NCI-H748 treated with DMSO at 0.1 percent for 48 hours (cell line): ENCODE data around the gene KIF6.

Source experiments
- DNase-seq: peaks from one replicate; lab custom pipeline; 2025; lab: John Stamatoyannopoulos, UW

KIF6 gene

DNA sequence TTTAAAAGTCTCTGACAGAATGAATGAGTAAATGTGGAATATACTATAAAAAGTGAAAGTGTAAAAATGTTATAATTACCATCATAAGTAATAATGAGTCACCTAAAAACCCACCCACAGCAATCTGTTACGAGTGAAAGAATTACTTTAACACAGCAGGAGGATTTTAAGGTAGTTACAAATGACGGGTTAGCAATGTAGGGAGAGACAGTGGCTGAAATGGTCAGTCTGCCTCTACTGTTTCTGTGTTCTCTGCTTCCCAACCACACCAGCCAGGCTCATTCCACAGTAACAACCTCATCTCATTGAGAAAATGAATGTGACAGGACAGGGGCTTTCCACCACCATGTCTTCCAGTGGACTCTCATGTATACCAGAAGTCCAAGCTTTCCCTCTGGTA is 278.3 kb downstream of the KIF6 start:
- DNase-seq: no peak

DNA sequence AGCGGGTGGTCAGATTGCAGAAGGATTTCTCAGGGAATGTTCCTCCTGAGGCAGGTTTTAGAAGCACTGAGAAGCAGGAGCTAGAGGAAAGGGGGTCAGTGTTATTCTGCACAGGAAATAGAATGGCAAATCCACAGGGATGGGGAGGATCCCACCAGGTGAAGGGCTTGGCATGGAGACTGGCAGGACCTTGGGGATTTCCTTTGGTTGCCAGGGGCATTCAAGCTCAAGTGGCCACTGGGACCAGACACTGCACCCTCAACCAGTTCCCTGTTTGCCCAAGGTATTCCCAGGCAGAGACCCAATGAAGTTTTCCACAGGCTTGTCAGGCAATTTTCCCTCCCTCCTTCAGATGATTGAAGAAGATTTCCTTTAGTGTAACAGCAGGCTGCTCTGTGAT is 279.5 kb downstream of the KIF6 start:
- no peak for DNase-seq

DNA sequence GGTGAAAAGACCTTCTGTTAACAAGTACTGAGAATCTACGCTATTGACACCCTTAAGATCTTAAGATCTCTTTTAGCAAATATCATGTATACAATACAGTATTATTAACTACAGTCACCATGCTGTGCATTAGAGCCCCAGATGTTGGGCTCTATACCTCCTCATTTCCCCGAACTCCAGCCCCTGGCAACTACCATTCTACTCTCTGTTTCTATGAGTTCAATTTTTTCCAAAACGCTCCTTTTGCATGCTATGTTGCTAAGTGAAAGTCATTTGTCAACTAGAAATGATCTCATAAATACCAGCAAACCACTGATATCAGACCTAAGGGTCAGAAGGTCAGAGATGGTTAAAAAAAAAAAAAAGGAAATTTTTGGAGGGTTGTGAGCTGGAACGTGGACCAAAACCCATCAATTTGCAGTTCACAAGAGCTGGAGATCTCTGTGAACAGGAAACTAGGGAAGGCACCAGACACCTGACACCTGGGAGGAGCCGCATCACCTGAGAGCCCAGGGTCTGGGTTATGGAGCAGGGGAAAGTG is 280.7 kb downstream of the KIF6 start:
- no peak for DNase-seq

DNA sequence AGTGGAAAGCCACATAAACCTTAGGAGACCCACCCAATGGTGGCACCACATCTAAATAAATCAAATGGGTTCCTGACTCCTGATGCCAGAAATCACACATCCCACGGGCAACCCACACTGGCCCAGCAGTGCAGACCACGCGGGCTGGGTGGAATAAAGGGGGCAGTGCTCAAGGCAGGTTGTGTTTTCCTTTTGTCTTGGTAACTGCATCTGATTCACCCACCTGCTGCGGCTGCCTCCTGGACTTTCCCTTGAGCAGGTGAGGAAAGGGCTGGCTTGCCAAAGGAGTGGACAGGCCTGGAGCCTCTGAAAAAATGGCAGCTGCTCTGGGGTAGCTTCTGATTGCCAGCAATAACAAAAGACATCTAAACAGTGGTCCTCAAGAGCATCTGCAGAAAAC is 283.2 kb downstream of the KIF6 start:
- no peak for DNase-seq

DNA sequence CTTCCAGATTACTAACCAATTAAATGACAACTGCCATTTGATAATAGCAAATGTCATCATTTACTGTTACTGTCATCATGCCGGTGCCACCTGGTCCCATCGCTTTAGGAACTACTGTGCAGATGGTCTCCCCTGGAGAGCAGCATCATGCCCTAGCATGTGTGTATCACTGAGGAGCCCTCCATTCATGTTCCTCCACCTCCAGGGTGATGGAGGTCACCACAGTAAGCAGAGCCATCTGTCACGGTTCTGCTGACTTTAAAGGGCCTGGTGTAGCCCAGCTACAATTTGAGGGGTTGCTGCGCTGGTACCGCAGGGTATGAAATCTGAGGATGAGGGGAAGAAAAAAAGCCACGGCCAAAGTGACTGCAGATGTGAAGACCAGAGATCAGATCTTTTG is 283.9 kb downstream of the KIF6 start:
- DNase-seq: no peak

DNA sequence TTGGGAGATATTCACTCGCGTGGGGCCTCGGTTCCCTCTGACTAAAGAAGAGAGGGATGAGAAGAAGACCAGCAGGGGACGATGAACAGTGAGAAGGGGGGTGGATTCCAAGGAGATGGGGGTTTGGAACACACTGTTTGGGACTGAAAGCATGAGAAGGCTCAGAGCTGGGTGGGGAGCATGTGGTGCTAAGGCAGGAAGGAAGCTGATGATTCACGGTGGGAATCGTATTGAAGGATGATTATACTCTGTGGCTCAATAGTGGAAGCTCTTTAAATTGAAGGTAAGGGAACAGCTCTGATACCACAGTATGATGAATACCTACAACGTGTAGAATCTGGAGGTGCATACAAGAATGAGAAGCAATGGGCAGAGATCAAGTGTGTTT is 285.2 kb downstream of the KIF6 start:
- no peak for DNase-seq

DNA sequence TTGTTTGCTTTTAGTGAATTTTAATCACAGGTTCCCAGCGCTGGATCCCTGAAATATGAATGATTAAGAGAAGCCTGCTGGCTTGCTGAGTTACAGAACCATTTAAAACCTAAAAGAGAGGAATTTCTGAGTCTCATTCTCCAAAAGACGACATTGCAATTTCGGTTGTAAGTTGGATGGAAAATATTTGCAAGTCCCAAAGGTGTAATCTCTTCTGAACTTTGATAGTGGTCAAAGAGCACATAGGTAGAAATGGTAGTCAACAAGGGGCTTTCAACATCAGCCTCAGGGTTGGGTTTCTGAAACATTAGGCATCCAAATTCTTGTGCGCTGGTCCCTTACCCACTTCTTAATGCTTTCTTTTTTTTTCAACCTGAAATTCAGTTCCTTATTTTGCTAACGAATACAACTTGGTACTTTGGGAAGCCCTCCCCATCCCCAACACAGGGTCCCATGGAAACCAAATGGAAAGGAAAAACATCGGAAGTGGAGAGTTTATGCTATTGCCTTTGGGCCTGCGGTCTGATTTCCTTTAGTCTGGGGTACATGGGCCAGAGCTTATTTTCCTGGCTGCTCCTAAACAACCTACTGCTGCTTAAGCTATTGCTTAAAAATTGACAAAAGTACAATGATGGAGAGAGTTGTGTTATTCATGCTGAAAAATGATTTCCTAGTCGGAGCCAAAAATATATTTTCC is 285.7 kb downstream of the KIF6 start:
- no peak for DNase-seq

DNA sequence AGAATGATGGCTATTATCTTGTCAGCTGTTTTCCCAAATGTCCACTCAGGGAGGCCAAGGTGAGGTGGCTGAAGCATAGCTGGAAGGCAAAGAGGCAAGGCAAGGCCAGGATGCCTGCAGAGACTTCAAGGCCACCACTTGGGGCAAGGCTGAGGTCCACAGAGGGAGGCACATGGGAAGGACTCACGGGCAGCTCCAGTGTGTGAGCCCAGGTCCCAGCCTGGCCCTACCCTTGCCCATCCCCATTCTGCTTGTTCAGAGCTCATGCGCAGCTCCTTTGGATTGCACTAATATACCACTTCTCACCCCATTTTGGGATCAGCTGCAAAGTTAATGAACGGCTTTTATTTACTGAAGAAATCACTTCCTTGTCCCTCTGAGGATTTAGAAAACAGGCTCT is 291.6 kb downstream of the KIF6 start:
- DNase-seq: no peak

DNA sequence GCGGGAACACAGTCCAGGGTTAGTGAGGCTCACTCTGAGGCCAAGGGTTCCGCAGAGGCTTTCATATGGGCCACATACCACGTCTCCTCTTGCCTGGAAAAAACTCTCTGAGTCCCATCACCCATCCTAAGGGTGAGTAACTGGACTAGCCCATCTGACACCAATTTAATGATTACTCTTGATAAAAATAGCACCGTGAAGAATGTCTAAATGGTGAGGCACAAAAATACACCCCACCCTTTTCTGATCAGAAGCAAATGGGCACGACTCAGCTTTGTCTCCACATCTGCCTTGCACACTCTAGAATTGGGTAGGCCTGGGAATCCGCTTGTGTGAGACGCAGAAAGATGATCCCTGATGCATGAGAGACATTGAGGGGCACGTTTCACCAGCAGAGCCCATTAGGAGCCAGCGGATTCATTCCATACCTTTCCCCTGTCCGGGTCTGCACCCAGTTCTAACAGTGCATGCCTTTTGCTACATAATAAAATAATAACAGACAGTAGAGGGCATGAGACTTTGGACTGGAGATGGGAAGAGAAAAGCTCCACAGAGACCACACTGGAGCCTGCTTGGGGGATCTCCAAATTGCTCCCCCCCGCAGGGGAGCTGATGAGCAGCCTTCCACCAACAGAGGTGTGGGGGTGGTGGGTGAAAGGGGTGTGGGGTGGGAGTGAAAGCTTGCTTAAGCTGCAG is 292.7 kb downstream of the KIF6 start:
- no peak for DNase-seq

DNA sequence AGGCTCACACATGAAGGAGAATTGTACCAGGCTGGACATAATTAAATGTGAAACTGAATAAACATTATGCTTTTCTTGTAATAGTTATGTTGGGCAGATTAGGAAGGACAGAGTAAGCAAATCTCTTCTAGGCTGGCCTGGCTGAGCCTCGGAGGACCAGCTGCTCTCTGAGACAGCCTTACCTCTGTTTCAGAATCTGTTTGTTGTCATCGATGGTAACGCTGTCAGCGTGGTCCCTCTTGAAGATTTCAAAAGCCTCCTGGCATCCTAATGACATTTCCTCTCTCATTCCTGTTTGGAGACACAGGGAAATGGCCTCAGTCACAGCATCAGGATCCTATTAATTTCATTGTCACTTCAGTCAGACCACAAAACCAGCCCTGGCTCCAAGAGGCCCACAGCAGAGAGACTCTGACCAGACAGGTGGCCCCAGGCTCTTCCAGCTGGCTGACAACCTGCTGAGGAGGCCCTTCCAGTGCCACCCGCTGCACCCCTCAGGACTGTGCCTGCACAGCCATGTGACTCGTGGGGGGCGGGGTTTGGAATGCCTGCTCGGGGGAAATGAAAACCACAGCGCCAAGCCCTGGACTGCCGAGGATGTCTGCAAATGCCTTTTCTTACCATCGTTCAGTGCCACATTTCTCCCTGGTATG is 294.2 kb downstream of the KIF6 start:
- no peak for DNase-seq

DNA sequence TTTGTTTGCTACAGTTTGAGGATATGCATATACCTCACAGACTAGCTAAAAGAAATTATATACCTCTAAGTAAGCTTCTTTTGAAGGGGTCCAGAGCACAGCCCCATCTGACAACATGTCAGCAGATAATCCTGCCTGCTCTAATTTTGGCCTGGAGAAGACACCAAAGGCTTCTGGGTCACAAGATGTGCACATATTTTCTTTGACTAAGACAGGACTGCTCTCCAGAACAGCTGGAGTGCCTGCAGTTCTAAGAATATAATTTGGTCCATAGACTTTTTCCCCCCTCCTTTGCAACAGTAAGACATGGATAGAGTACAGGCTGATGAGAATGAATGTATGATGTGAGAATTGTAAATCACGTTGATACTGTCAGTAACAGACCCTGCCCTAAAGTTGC is 294.8 kb downstream of the KIF6 start:
- no peak for DNase-seq

DNA sequence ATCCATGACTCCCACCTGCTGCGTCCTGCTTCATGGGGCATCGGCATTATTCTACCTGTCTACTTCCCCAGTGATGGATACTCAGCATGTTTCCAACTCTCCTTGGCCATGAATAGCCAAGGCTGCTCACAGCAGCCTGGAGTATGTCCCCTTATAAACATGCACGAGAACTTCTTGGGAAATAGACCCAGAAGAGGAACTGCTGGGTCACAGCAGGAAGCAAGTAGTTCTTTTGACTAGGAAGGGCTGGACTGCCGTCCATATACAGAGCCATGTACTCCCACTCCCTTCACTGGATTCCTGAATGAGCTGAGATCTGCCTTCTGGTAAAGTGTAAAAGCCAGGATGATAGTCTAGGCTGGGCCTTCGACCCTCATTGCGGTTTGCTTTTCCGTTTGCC is 296.4 kb downstream of the KIF6 start:
- no peak for DNase-seq

DNA sequence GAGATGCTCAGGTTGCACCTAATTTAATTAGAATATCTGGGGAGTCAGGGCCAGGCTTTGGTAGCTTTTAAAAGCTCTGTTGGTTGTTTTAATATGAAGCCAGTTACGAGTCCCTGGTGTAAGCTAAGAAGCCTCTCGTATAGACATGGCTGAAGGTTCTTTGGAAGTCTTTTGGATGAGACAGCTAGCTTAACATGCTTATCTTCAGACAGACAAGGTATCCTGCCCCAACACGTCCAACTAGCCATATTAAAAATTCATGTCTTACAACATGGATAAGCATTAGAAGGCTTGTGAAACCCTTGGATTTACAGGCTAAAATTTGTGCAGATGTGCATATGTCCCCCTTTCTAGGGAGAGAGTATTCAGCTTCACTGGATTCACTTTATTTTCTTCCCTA is 297.1 kb downstream of the KIF6 start:
- DNase-seq: no peak

DNA sequence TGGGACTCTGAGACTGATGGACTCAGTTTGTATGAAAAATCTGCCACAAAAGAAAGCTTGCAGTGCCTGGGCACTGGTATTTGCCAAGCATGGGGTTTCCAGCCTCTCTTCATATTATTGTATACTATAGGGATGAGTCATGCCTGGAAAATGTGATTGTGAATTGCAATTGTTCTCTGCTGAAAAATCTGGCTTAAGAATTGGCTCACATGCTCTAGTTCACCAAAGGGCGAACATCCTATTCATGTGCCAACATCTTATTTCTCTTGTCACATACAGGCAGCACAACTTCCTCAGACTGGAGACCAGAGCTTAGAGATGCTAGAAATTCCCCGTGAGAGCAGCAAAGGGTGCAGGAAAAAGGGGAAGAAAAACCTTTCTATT is 299.1 kb downstream of the KIF6 start:
- DNase-seq: no peak

DNA sequence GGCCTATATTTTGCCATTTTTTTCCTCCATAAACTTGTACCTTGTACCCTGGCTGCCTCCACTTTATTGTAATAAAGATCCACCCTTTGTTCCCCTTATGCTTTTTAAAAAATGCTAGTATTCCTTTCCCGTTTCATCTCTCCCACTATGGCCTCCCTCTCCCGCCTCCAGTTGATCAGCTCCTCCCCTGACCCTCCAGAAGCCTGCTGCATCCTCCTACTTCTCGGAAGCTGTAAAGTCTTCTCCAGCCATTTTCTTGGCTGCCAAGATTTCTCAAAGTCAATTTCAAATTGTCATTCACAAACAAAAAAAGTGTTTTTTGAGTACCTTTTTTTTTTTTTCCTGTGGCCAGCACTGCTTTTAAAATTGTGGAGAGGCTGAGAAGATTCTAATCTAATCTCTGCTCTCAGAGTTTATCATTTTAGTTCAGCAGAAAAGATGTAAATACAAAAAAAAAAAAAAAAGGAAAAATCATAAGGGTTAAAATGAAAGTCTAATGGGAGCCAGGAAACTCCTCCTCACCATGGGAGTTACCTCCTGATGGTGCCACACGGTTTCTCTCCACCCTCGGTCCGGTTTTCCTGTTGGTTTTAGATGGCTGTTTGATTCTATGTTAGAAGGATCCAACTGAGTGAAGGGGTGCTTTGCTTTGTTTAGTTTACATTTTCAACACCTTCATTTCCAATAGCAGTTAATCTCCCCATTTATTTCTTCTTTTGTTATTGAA is 299.7 kb downstream of the KIF6 start:
- DNase-seq: no peak

DNA sequence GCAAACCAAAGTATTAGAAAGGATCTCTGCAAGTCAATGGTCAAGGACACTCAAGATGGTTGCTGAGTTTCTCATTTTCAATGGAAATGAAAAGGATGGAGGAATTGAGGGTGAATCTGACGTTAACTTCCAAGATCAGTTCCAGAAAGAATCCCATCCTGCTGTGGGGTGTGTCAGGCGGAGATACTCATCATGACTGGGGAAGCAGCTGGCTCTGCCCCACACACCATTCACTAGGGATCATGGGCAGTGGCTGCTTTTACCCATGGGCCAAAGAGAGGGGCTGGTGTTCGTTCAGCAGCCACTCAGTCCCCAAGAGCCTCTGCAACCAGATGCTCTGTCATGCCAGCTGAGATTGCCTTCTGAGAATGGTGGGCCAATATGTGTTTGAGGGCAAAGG is 300.4 kb downstream of the KIF6 start:
- DNase-seq: no peak

DNA sequence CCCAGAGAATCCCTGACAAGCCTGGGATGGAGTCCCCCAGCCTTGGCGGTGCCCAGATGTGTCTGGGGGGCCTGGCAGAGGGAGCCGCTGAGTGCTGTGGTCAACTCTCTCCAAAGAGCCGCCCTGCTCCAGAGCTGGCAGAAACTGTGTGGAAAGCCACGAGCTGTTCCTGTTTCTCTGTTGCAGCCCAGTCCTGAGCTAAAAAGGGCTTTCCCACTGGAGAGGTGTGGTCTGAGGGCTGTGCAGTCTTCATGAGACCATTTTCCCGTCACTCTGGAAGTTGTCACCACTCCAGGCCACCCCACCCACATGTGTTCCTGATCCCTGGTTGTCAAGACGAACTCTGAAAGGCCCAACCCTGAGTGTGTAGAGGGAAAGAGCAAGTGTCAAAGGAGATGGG is 303.0 kb downstream of the KIF6 start:
- no peak for DNase-seq

DNA sequence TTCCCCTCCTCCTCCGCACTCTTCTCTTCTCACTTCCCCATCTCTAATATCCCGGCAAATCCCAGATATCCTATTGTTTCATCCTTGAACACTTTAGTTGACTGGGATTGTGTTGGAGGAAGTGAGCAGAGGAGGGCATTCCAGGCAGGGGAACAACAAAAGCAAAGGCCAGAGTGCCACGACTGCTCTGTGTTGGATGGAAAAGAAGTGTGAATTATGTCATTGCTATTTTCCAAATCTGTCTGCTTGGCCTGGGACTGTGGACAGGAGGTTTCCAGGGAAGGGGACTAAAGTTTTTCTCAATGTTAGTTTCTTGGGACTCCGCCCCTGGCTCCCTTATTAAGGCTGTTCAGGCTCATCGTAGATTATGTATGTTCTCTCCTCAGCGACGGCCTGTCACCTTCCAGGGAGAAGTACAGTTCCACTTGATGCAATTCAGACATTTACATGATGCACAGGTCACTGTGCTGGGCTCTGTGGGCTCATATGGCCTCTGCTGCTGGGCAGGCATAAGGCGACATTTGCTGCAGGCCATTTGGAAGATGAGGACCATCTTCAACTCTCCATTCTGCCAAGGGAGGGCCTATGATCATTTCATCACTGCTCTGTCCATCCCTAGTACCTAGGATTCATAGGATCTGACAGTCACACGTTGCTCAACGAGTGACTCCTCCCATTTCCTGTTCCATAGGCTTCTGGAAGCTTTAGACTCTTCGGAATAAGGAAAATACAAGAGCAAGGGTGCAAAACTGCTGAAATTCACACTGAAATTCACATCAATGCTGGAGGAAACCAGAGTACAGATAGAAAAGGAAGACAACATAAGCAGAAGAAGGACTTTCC is 303.6 kb downstream of the KIF6 start:
- DNase-seq: no peak

DNA sequence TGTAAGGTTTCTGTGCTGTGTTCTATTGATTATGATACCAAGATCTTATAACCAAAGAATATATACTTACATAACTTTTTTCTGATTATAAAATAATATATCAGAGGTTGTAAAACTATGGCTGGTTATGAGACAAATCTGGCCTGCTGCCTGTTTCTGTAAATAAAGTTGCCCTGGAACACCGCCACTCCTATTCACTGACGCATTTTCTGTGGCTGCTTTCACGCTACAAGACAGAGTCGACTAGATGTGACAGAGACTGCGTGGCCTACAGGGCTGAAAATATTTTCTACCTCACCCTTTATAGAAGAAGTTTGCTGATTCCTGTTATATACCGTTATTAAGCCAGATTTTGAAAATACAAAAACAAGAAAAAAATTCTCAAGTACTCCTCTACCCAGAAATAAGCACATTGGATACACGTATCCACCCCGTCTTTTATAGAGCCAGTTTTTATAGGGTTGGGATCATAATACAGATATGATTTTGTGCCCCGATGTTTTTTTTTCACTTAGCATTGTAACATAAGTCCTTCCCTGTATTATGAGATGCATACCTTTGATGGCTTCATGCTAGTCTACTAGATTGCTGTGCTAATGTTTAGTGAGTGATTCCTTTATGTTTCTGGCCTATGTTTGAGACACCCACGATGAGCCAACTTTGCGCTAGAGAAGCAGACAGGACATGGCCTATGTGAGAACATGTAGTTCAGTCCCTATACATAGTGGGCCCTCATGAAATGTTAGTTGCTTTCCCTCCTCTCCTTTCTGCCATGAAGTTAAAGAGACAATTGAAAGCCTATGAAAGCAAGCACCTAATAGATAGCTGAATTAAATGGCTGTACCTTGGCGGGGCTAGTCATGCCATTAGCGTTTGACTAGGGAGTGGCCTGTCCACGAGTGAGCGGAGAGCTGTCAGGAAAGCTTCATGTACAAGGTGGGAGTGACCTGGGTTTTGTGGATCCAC is 304.6 kb downstream of the KIF6 start:
- DNase-seq: no peak

DNA sequence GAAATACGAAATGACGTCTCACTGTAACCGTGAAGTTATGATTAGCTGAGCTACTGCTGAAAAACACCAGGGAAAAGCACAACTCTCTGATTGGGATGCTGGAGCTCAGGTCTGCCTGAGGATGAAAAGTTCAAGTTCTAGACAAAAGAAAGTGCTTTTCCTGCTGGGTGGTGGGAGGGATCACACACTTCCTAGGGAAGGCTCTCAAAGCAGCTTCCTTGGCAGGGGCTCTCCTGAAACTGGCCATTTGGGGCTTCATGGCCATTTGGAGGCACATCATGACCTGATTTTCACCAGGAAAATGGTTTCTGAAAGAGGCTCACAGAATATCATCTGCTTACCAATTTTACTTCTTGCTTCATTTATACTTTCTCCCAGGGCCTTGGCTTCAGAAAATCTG is 305.6 kb downstream of the KIF6 start:
- DNase-seq: no peak

DNA sequence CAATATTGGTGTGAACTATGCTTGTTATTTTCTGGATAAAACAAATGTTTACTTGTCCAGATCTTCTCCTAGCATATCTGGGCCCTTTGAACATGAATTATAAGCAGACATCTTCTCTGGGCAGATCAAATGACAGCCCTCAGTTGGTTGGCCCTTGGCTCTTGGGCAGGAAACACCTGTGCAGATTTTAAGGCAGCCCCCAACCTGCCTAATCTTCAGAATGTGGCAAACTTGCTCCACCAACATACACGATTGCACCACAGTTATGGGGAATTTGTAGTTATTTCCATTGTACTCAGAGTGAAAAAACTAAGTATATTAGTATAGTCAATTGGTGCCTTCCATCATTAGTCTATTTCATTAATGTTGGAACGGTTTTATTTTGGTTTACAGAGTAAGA is 307.8 kb downstream of the KIF6 start:
- DNase-seq: no peak
